OCI-LY1 (cell line): ENCODE measurements around the gene CREB3.

ENCODE experiments used
- H2AFZ ChIP-seq: fragments of 200-600 bp; sonication (generic), shearing (Covaris generic); 2 replicates; pipeline ENCODE4 v1.6.0; 2014; ENCODE audit warnings: antibody characterized with exemption, mild to moderate bottlenecking, low read length
- H3F3A ChIP-seq: fragments of 200-600 bp; sonication (generic), shearing (Covaris generic); 2 replicates; pipeline ENCODE4 v1.6.0; 2014; ENCODE audit warnings: mild to moderate bottlenecking, antibody characterized with exemption, low read length, moderate library complexity; ENCODE audit not compliant: insufficient read depth
- H3K27ac ChIP-seq: fragments of 200-600 bp; sonication (generic); 2 replicates; pipeline ENCODE4 v1.5.1; 2014; ENCODE audit warnings: low read length, mixed run types, mild to moderate bottlenecking, low read depth; ENCODE audit not compliant: poor library complexity, severe bottlenecking
- H3K27me3 ChIP-seq: fragments of 200-600 bp; sonication (generic); 2 replicates; pipeline ENCODE4 v1.6.0; 2014; ENCODE audit warnings: antibody characterized with exemption, mild to moderate bottlenecking, low read length, moderate library complexity; ENCODE audit not compliant: insufficient read depth
- H3K36me3 ChIP-seq: fragments of 200-600 bp; sonication (generic); 2 replicates; pipeline ENCODE4 v1.6.1; 2014; ENCODE audit warnings: mild to moderate bottlenecking, antibody characterized with exemption, low read length, moderate library complexity, mixed read lengths; ENCODE audit not compliant: insufficient read depth
- H3K4me1 ChIP-seq: fragments of 200-600 bp; sonication (generic); 2 replicates; pipeline ENCODE4 v1.5.1; 2014; ENCODE audit warnings: mild to moderate bottlenecking, low read length, moderate library complexity; ENCODE audit not compliant: insufficient read depth, severe bottlenecking
- H3K4me2 ChIP-seq: fragments of 200-600 bp; sonication (generic), shearing (Covaris generic); 2 replicates; pipeline ENCODE4 v1.6.1; 2014; ENCODE audit warnings: low read length
- H3K4me3 ChIP-seq: fragments of 200-600 bp; sonication (generic); 2 replicates; pipeline ENCODE4 v1.5.1; 2014; ENCODE audit warnings: low read length, low read depth, mild to moderate bottlenecking, mixed read lengths; ENCODE audit not compliant: poor library complexity, severe bottlenecking
- H3K79me2 ChIP-seq: fragments of 200-600 bp; shearing (Covaris generic); 2 replicates; pipeline ENCODE4 v1.6.1; 2016; ENCODE audit warnings: mixed run types, low read length, mixed read lengths; ENCODE audit not compliant: insufficient read depth
- H3K9ac ChIP-seq: fragments of 200-600 bp; sonication (generic), shearing (Covaris generic); 2 replicates; pipeline ENCODE4 v1.6.1; 2014; ENCODE audit warnings: mild to moderate bottlenecking, low read length, mixed read lengths
- H3K9me2 ChIP-seq: fragments of 200-600 bp; sonication (generic), shearing (Covaris generic); 2 replicates; pipeline ENCODE4 v1.6.1; 2014; ENCODE audit warnings: low read depth, mild to moderate bottlenecking, low read length, mixed read lengths
- H3K9me3 ChIP-seq: fragments of 200-600 bp; shearing (Covaris generic); 2 replicates; pipeline ENCODE4 v1.6.1; 2014; ENCODE audit warnings: low read length, mixed read lengths
- H4K20me1 ChIP-seq: fragments of 200-600 bp; sonication (generic), shearing (Covaris generic); 2 replicates; pipeline ENCODE4 v1.6.0; 2016; ENCODE audit warnings: mild to moderate bottlenecking, low read length; ENCODE audit not compliant: insufficient read depth
- CTCF ChIP-seq: fragments of 200-600 bp; sonication (generic), shearing (Covaris generic); IDR thresholded peaks from 2 replicates; pipeline ENCODE4 v1.5.1; 2017; ENCODE audit warnings: mild to moderate bottlenecking, antibody characterized with exemption, low read length, moderate library complexity, mixed read lengths
- EZH2 ChIP-seq: fragments of 200-600 bp; sonication (generic), shearing (Covaris generic); IDR thresholded peaks from 2 replicates; pipeline ENCODE4 v1.8.0; 2017; ENCODE audit warnings: borderline replicate concordance, mixed run types, mild to moderate bottlenecking, antibody characterized with exemption, low read length, moderate library complexity, mixed read lengths

The CREB3 gene

DNA sequence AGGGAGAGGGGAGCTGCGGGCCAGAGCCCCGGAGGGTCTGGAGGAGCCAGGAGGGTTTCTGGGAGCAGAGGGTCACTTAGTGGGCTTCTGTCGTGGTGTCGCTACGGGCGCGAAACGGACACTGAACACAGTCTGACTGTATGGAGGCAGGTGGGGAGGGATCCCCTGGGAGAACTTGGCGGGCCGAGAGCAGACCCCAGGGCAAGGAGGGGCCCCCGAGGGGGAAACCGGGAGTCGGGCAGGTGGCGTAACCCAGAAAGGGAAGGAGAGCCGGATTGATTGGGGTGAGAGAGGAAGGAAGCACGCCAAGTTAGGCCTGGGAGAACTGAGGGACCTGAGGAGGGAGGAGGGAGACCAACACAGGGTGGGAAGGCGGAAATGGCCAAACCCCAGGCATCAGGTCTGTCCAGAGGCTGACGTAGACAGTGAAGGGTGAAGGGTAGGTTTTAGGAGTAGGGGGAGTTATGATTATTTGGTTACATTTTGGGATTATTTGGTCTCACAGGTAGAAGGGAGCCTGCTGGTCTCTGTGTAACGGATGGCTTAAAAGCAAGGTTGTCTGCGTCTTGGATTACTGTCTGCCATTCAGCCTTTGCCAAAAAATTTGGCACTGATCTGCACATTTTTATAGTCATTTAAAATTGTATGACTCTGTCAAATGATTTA lies 24.9 kb downstream of the CREB3 start:
- no peaks in the 10 kb centered on the region for H3F3A ChIP-seq
- peak overlapping the region; percentile 91 for H3K27ac ChIP-seq
- no peaks in the 10 kb centered on the region for H4K20me1 ChIP-seq
- H2AFZ ChIP-seq = peak overlapping the region; percentile 4; the same call in 1 of the 2 replicates
- no peaks in the 10 kb centered on the region for H3K27me3 ChIP-seq
- peak overlapping the region; percentile 95 for H3K9ac ChIP-seq
- H3K36me3 ChIP-seq = peaks cover 16% of the 10 kb centered on the region; the same call in 1 of the 2 replicates
- peak overlapping the region; percentile 96 for H3K4me2 ChIP-seq
- no peaks in the 10 kb centered on the region for H3K9me3 ChIP-seq
- no peak for TF ChIP-seq CTCF
- no peak for TF ChIP-seq EZH2
- peaks cover 31% of the 10 kb centered on the region for H3K4me1 ChIP-seq
- no peaks in the 10 kb centered on the region for H3K9me2 ChIP-seq
- no peaks in the 10 kb centered on the region for H3K79me2 ChIP-seq
- peak overlapping the region; percentile 90 for H3K4me3 ChIP-seq

GRCh38 chr9:35757892-35758275 lies 25.4 kb downstream of the CREB3 start:
- Histone ChIP-seq H3K79me2 (no peaks in the 10 kb centered on the region), H3K9ac (peak overlapping the region; percentile 95), H3K27me3 (no peaks in the 10 kb centered on the region), H2AFZ (no peak overlapping the region), H3K4me1 (peaks cover 31% of the 10 kb centered on the region), H3K4me2 (peak overlapping the region; percentile 96), H3K9me3 (no peaks in the 10 kb centered on the region), H3K36me3 (peaks cover 10% of the 10 kb centered on the region; the same call in 1 of the 2 replicates), H3F3A (no peaks in the 10 kb centered on the region), H4K20me1 (no peaks in the 10 kb centered on the region), H3K27ac (peak overlapping the region; percentile 91), H3K4me3 (peak overlapping the region; percentile 90), H3K9me2 (no peaks in the 10 kb centered on the region)
- TF ChIP-seq CTCF = no peak
- no peak for TF ChIP-seq EZH2

DNA sequence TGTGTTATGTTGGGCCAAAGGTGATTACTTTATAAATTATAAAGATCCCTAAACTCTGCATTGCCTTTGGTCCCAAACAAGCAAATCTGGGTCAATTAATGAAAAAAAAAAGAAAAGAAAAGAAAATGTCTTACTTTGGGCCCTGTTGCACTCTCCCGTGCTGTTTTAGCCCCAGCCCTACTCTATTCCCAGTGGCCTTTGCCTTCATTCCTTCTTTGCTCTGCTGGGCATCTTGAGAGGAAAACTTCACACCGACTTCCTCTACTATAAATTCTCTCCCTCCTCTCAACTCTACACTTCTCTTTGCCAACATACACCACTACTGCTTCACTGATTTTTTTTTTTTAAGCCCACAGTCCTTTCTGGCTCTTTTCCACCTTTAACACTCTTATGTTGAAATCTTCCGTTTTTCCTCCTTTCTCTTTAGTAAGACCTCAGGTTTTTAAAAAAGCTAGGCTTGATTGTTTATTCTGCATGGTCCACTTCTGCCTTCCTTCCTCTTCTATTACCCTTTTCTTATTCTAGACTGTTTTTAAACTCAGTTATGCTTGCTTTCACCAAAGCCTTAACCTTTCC lies 26.1 kb downstream of the CREB3 start:
- no peaks in the 10 kb centered on the region for H3K79me2 ChIP-seq
- H3K9ac ChIP-seq = peak overlapping the region; percentile 95; the same call in 1 of the 2 replicates
- peak overlapping the region; percentile 90 for H3K4me3 ChIP-seq
- H4K20me1 ChIP-seq = no peaks in the 10 kb centered on the region
- peak overlapping the region; percentile 91 for H3K27ac ChIP-seq
- H3K4me2 ChIP-seq = peak overlapping the region; percentile 96
- peaks cover 31% of the 10 kb centered on the region for H3K4me1 ChIP-seq
- no peaks in the 10 kb centered on the region for H3K27me3 ChIP-seq
- H2AFZ ChIP-seq = no peak overlapping the region
- no peaks in the 10 kb centered on the region for H3K9me2 ChIP-seq
- H3F3A ChIP-seq = no peaks in the 10 kb centered on the region
- TF ChIP-seq EZH2 (no peak), CTCF (no peak)
- H3K36me3 ChIP-seq = 0 out of 2 replicates have a peak, but pooled peaks cover 4% of the 10 kb centered on the region
- no peaks in the 10 kb centered on the region for H3K9me3 ChIP-seq
